Measurements from ENCODE around the gene RAD1. TPM values are rescaled to one million over a fixed set of nuclear protein-coding genes. Genes with fewer than 3 reads are reported as not detected.

The RAD1 gene
- total and polyA plus RNA-seq, 11 donors: 12.8 to 29.6 (median 22.7) TPM

GRCh38 chr5:34886392-34887119 is 28.7 kb downstream of the RAD1 start:
- TF ChIP-seq, protein P1, sequence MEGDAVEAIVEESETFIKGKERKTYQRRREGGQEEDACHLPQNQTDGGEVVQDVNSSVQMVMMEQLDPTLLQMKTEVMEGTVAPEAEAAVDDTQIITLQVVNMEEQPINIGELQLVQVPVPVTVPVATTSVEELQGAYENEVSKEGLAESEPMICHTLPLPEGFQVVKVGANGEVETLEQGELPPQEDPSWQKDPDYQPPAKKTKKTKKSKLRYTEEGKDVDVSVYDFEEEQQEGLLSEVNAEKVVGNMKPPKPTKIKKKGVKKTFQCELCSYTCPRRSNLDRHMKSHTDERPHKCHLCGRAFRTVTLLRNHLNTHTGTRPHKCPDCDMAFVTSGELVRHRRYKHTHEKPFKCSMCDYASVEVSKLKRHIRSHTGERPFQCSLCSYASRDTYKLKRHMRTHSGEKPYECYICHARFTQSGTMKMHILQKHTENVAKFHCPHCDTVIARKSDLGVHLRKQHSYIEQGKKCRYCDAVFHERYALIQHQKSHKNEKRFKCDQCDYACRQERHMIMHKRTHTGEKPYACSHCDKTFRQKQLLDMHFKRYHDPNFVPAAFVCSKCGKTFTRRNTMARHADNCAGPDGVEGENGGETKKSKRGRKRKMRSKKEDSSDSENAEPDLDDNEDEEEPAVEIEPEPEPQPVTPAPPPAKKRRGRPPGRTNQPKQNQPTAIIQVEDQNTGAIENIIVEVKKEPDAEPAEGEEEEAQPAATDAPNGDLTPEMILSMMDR (IDR thresholded peaks at IDR 0.05): no peak
- TF ChIP-seq POLR2A (IDR thresholded peaks at IDR 0.05): no peak
- no peak overlapping the region for H3K4me3 ChIP-seq
- intact Hi-C loops (cut with DNase I): no loop called here
- DNase-seq (no peak), ATAC-seq (no peak)
- H3K27ac ChIP-seq: no peak overlapping the region
- no peaks in the 10 kb centered on the region for H3K9me3 ChIP-seq
- no peaks in the 10 kb centered on the region for H3K4me1 ChIP-seq
- H3K36me3 ChIP-seq: no peaks in the 10 kb centered on the region
- WGBS, 4 donors: 80 to 87% (median 83%) methylated on average over 3 of the region's 3 CpGs
- no peaks in the 10 kb centered on the region for H3K27me3 ChIP-seq

DNA sequence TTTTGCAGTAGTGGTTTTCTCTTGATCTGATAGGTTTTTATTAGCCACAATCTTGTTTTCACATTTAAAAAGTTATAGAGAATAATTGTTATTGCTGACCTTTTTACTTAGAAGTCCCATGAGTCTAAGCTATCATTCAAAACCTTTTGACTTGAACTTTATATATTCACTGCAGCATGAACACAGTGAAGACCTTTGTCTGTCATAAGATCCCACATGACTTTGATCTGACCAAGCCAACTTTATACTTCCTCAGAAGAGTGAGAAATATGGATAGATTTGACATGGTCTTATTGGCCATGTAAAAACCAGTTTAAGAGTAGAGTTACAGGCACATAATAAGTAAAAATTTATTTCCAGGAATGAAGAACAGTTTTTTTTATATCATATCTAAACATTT is 34.1 kb downstream of the RAD1 start:
- H3K9me3 ChIP-seq: peaks cover 0 to 27% (median 7%) of the 10 kb centered on the region in 12 donors
- no peak for ATAC-seq
- H3K4me1 ChIP-seq: no peaks in the 10 kb centered on the region
- TF ChIP-seq, protein P1 (IDR thresholded peaks at IDR 0.05): no peak
- no peaks in the 10 kb centered on the region for H3K27me3 ChIP-seq
- H3K4me3 ChIP-seq: no peak overlapping the region
- H3K27ac ChIP-seq: no peak overlapping the region
- DNase-seq: no peak
- no peaks in the 10 kb centered on the region for H3K36me3 ChIP-seq
- intact Hi-C loops (cut with DNase I): no loop called here

DNA sequence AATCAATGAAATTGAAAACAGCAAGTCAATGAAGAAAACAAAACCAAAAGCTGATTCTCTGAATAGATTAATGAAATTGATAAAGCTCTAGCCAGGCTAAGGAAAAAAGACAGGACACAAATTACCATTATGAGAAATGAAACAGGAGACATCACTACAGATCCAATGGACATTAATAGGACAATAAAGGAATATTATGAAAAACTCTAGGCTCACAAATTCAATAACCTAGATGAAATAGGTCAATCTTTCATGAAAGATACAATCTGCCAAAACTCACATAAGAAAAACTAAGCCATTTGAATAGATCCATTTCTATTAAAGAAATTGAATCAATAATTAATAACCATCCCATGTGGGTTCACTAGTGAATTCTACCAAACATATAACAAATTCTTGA is 39.0 kb downstream of the RAD1 start:
- no peaks in the 10 kb centered on the region for H3K4me1 ChIP-seq
- H3K27ac ChIP-seq: no peak overlapping the region
- H3K4me3 ChIP-seq: no peak overlapping the region
- H3K27me3 ChIP-seq: no peaks in the 10 kb centered on the region
- DNase-seq (no peak), ATAC-seq (no peak)
- TF ChIP-seq, protein P1 (IDR thresholded peaks at IDR 0.05): no peak
- no peak for TF ChIP-seq POLR2A (IDR thresholded peaks at IDR 0.05)
- intact Hi-C loops (cut with DNase I): no loop called here
- peaks cover 0 to 44% (median 10%) of the 10 kb centered on the region in 12 donors for H3K9me3 ChIP-seq
- no peaks in the 10 kb centered on the region for H3K36me3 ChIP-seq

GRCh38 chr5:34870382-34870781 is 44.9 kb downstream of the RAD1 start:
- DNase-seq: no peak
- WGBS, 4 donors: 90 to 96% (median 93%) methylated on average over 2 of the region's 2 CpGs
- Histone ChIP-seq H3K27me3 (no peaks in the 10 kb centered on the region), H3K36me3 (no peaks in the 10 kb centered on the region), H3K4me3 (no peak overlapping the region), H3K27ac (no peak overlapping the region), H3K9me3 (peaks cover 0 to 10% (median 0%) of the 10 kb centered on the region in 12 donors), H3K4me1 (no peaks in the 10 kb centered on the region)
- intact Hi-C loops (cut with DNase I): no loop called here
- TF ChIP-seq, protein P1 (IDR thresholded peaks at IDR 0.05): no peak
- TF ChIP-seq POLR2A (IDR thresholded peaks at IDR 0.05): no peak
- no peak for ATAC-seq

Measured in heart left ventricle (tissue), 16 donors.